Effector memory CD4-positive, alpha-beta T cell (primary cell): ENCODE results near the gene ACMSD.
"Not testable (repeated sequence)": the region's sequence is repeated elsewhere in the genome, so short reads cannot be mapped to it uniquely, and the experiment has no call there.

Source experiments
- DNase-seq, 3 donors: peaks; one replicate each; pipeline ENCODE4 v3.0.0-alpha.2; 2020
- H3K27ac ChIP-seq: 2 replicates; pipeline ENCODE4 v1.7.0; 2013; ENCODE audit warnings: mild to moderate bottlenecking, low read length, moderate library complexity; ENCODE audit not compliant: insufficient read depth, poor library complexity, severe bottlenecking
- H3K27me3 ChIP-seq: replicated peaks from 2 replicates; pipeline ENCODE4 v1.7.0; 2013; ENCODE audit warnings: mild to moderate bottlenecking, low read length; ENCODE audit not compliant: insufficient read depth, control insufficient read depth, poor library complexity, severe bottlenecking
- H3K36me3 ChIP-seq: 2 replicates; pipeline ENCODE4 v1.7.0; 2013; ENCODE audit warnings: mild to moderate bottlenecking, low read length, moderate library complexity; ENCODE audit not compliant: control insufficient read depth, insufficient read depth
- H3K4me1 ChIP-seq: 2 replicates; pipeline ENCODE4 v1.7.0; 2013; ENCODE audit warnings: low read length, mild to moderate bottlenecking; ENCODE audit not compliant: control insufficient read depth, insufficient read depth, poor library complexity, severe bottlenecking
- H3K4me3 ChIP-seq: 2 replicates; pipeline ENCODE4 v1.7.0; 2013; ENCODE audit warnings: low read length, low read depth, mild to moderate bottlenecking; ENCODE audit not compliant: insufficient read depth, poor library complexity, severe bottlenecking
- H3K9me3 ChIP-seq: 2 replicates; pipeline ENCODE4 v1.7.0; 2013; ENCODE audit warnings: mild to moderate bottlenecking, low read length, moderate library complexity; ENCODE audit not compliant: control insufficient read depth
- total RNA-seq, 3 donors: gene quantifications; one replicate each; lab custom pipeline; 2026; lab: John Stamatoyannopoulos, UW

ACMSD gene
- total RNA-seq: 0 reads per million in 3 donors

- no peaks in the 10 kb centered on the region for H3K9me3 ChIP-seq
- no peaks in the 10 kb centered on the region for H3K4me1 ChIP-seq
- DNase-seq: no peak
- H3K27me3 ChIP-seq: peaks cover 2% of the 10 kb centered on the region
- H3K36me3 ChIP-seq: no peaks in the 10 kb centered on the region
- no peak within 1 kb of the TSS for H3K4me3 ChIP-seq
- H3K27ac ChIP-seq: no peak within 1 kb of the TSS
Observed at GRCh38 chr2:134838143-134838620, at the start of gene ACMSD. ACMSD (plus strand) TSS chr2:134838616; CDS start chr2:134838683, 67 bp downstream.

GRCh38 chr2:134790487-134790886 lies 47.9 kb upstream of the ACMSD start:
- Histone ChIP-seq H3K27me3 (no peaks in the 10 kb centered on the region), H3K27ac (no peak overlapping the region), H3K4me3 (no peak overlapping the region), H3K9me3 (no peaks in the 10 kb centered on the region), H3K36me3 (no peaks in the 10 kb centered on the region), H3K4me1 (no peaks in the 10 kb centered on the region)
- no peak for DNase-seq

- DNase-seq: no peak
- H3K9me3 ChIP-seq: no peaks in the 10 kb centered on the region
Observed at GRCh38 chr2:134791616-134792015, 46.8 kb upstream of the ACMSD start.

GRCh38 chr2:134792186-134792585 lies 46.2 kb upstream of the ACMSD start:
- H3K36me3 ChIP-seq: no peaks in the 10 kb centered on the region
- H3K27me3 ChIP-seq: no peaks in the 10 kb centered on the region
- no peak overlapping the region for H3K4me3 ChIP-seq

More at GRCh38 chr2:134791616-134792015, 46.8 kb upstream of the ACMSD start:
- no peak overlapping the region for H3K4me3 ChIP-seq
- H3K4me1 ChIP-seq: no peaks in the 10 kb centered on the region
- H3K36me3 ChIP-seq: no peaks in the 10 kb centered on the region
- no peaks in the 10 kb centered on the region for H3K27me3 ChIP-seq
- H3K27ac ChIP-seq: no peak overlapping the region

GRCh38 chr2:134795765-134796164 lies 42.7 kb upstream of the ACMSD start:
- Histone ChIP-seq H3K36me3 (no peaks in the 10 kb centered on the region), H3K9me3 (no peaks in the 10 kb centered on the region), H3K4me1 (no peaks in the 10 kb centered on the region), H3K4me3 (no peak overlapping the region), H3K27ac (no peak overlapping the region), H3K27me3 (no peaks in the 10 kb centered on the region)
- no peak for DNase-seq

More at GRCh38 chr2:134792186-134792585, 46.2 kb upstream of the ACMSD start:
- no peaks in the 10 kb centered on the region for H3K9me3 ChIP-seq
- no peak for DNase-seq
- no peak overlapping the region for H3K27ac ChIP-seq
- H3K4me1 ChIP-seq: no peaks in the 10 kb centered on the region

GRCh38 chr2:134796373-134796772 lies 42.0 kb upstream of the ACMSD start:
- DNase-seq: no peak
- H3K36me3 ChIP-seq: no peaks in the 10 kb centered on the region
- no peak overlapping the region for H3K27ac ChIP-seq
- no peaks in the 10 kb centered on the region for H3K4me1 ChIP-seq
- H3K9me3 ChIP-seq: no peaks in the 10 kb centered on the region
- no peak overlapping the region for H3K4me3 ChIP-seq
- H3K27me3 ChIP-seq: no peaks in the 10 kb centered on the region

GRCh38 chr2:134799936-134800335 lies 38.5 kb upstream of the ACMSD start:
- no peaks in the 10 kb centered on the region for H3K4me1 ChIP-seq
- DNase-seq: no peak
- no peak overlapping the region for H3K27ac ChIP-seq
- H3K36me3 ChIP-seq: no peaks in the 10 kb centered on the region
- H3K27me3 ChIP-seq: no peaks in the 10 kb centered on the region
- no peak overlapping the region for H3K4me3 ChIP-seq
- H3K9me3 ChIP-seq: no peaks in the 10 kb centered on the region

- no peak for DNase-seq
- no peak overlapping the region for H3K4me3 ChIP-seq
- no peaks in the 10 kb centered on the region for H3K9me3 ChIP-seq
- no peaks in the 10 kb centered on the region for H3K4me1 ChIP-seq
- H3K27ac ChIP-seq: no peak overlapping the region
- H3K36me3 ChIP-seq: no peaks in the 10 kb centered on the region
- H3K27me3 ChIP-seq: no peaks in the 10 kb centered on the region
Observed at GRCh38 chr2:134800341-134800740, 38.1 kb upstream of the ACMSD start.

- H3K36me3 ChIP-seq, H3K4me1 ChIP-seq, DNase-seq, H3K27ac ChIP-seq, H3K27me3 ChIP-seq, H3K9me3 ChIP-seq, H3K4me3 ChIP-seq: not testable (repeated sequence)
Observed at GRCh38 chr2:134803609-134804405, 34.6 kb upstream of the ACMSD start.

- Histone ChIP-seq H3K36me3 (no peaks in the 10 kb centered on the region), H3K9me3 (no peaks in the 10 kb centered on the region), H3K27ac (no peak overlapping the region), H3K4me3 (no peak overlapping the region), H3K27me3 (no peaks in the 10 kb centered on the region), H3K4me1 (no peaks in the 10 kb centered on the region)
- DNase-seq: no peak
Observed at GRCh38 chr2:134815741-134816140, 22.7 kb upstream of the ACMSD start.
